ENCODE data around the gene ANKMY1.
"Not testable (repeated sequence)": the region's sequence is repeated elsewhere in the genome, so short reads cannot be mapped to it uniquely, and the experiment has no call there.

Gene ANKMY1

DNA sequence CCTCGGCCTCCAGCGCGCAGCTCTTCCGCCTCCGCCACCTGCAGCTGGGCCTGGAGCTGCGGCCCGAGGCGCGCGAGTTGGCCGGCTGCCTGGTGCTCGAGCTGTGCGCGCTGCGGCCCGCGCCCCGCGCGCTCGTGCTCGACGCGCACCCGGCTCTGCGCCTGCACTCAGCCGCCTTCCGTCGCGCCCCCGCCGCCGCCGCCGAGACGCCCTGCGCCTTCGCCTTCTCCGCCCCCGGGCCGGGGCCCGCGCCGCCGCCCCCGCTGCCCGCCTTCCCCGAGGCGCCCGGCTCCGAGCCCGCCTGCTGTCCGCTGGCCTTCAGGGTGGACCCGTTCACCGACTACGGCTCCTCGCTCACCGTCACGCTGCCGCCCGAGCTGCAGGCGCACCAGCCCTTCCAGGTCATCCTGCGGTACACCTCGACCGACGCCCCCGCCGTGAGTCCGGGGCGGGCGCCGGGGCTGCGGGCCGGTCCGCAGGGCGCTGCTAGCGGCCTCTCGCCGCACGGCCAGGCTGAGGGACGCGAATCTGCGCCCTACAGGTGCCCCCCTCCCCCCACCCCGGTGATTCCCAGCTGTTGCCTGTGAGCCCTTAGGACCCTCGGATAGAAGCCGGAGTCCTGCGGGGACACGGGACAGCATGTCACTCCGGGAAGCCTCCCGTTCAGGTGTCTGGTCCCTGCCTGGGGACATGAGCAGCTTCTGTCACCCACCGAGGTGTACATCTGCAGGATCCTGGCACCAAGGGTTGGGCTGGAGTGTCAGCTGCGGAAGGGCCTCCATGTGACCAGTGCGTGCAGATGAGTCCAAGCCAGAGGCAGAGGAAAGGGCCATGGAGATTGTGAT lies 11.1 kb upstream of the ANKMY1 start:
- DNase-seq (ENCODE audit: low spot score) (peak; percentile 41), FAIRE-seq (no peak)

DNA sequence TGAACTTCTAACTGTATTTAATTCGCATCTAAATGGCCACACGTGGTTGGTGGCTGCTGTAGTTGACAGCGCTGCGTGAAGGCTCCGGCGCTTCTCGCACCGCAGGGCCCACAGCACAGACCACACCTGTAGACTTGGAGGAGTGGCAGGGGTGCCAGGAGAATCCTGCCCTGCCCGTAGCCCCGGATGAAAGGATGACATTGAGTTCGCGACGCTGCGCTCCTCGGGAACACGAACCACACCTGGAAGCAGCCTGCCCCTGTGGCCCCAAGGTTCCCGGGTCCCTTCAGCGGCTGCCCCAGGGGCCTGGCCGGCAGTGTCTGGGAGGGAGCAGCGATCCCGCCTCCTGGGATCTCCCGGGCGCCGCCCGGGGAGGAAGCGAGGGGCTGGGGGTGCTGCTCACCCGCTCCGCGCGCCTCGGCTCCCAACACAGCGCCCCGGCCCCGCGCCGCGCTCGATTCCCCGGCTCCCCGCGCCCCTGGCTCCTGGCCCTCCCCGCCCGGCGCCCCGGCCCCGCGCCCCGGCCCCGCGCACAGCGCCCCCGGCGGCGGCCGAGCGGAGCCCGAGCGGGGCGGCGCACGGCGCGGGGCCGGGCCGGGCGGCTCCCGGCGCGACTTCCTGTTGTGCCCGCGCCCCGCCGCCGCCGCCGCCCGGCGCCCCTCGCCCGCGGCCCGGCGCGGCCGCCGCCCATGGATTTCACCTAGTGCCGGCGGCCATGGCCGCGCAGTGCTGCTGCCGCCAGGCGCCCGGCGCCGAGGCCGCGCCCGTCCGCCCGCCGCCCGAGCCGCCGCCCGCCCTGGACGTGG lies 10.3 kb upstream of the ANKMY1 start, which contains the start of gene RNPEPL1:
RNPEPL1 (plus strand) TSS at position 613 of the 806 bp plus-strand sequence; CDS start at position 716, 103 bp downstream.
- DNase-seq (ENCODE audit: low spot score) = no peak
- FAIRE-seq = no peak

DNA sequence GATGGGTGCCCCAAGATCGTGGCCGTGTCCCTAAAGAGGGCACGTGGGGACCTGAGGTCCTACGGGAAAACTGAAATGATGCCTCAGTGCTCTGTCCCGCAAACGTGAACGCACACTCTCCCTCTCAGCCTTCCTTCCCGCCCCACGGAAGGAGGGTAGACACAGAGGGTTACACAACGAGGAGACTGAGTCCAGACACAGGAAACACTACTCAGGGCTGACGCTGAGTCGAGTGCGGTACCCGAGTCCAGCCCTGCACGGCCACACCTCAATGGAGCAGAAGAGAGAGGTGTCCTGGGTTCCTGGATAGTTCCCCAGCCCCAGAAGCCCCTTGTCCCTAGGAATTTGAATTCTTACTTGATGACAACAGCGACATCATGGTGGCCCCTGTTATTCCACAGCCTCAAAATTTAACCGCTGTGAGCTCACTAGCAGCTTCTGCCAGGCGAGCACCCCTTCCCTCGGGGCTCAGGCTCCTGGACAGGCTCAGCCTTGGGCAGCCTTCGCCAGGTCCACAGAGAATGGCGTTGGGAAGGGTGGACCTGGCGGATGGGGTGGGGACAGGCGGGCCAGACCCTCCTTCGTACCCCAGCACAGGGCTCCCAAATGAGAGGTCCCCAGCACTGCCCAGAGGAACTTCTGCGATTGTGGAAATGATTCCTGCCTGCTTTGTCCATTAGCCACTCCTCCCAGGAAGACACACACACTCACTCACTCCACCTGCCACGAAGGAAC lies 9.5 kb upstream of the ANKMY1 start:
- FAIRE-seq = no peak
- peak; percentile 51 for DNase-seq (ENCODE audit: low spot score)

DNA sequence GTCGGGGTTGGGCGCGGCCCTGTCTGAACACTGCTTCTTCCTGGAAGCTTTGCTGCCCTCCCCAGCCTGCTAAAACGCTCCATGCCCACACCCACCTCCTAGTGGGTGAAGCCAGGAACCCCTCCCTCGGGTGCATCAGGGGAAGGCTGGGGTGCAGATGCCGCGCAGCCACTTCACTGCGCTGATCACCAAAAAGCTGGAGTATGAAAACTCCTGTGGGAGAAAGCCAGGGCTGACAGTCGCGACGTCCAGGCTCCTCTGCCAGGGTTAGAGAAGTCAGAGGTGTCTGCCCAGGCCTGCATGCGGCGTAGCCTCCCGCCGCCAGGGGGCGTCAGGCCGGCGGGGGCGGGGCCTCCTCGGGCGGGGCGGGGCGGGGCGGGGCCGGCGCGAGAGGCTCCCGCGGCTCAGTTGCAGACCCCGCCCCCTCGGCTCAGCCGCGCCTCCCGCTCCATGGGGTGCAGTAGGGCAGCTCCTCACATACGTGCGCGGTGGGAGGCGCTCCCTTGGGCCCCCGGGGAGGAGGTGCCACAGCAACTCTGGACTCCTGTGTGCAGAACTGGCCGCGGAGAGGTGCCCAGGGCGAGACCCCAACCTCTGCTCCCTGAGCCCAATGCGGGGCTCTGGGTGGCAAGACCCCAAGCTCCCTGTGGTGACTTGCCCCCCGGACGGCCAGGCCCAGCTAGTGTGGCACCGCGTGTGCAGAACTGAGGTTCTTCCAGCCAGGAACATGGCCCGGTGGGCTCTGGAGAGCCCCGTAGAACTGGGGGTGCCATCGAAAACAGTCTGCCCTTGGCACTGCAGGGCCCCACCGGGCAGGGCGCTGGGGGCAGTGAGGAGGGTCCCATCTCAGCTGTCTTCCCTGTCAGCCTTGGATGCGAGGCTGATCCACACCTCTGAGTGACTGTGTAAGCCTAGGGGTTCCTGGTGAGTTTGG lies 8.7 kb upstream of the ANKMY1 start:
- peak; percentile 83 for DNase-seq (ENCODE audit: low spot score)
- no peak for FAIRE-seq

DNA sequence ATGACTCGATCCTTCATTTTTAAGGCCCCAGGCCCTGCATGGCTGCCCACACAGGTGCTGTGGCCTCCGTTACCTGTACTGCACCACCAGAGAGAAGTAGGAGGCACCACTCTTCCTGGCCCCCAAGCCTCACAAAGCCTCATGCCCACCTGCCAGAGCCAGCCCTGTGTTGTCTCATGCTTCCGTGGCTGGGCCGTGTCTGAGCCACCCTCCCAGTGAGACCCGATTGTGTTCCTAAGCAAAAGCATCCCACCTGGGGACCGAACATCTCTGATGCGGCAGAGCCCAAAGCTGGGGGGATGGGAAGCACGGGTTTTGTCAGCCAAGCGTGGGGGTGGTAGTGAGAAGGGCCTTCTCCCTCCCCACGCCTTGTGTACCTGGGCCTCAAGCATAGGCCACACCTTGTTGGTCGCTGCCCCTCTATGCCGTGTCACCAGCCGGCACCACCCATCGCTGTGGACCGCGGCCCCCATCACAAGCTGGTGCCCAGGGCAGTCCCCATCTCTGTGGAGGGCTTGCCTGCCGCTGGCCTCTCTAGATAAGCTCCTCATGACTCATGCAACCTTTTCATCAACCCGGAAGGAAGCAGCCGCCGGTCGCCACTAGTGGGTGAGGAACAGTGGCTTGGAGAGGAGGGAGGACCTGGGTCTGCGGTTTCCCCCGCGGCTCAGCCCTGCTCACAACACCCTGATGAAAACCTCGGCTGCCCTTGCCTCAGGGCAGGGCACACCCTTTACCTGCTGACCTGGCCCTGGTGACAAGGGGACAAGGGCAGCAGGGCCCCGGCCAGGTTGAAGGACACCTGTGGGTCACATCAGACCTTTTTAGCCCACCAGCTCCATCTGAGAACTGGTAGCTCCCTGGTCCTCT lies 7.8 kb upstream of the ANKMY1 start:
- DNase-seq (ENCODE audit: low spot score) (peak; percentile 97), FAIRE-seq (peak; percentile 81)

GRCh38 chr2:240564561-240565332 lies 7.0 kb upstream of the ANKMY1 start:
- FAIRE-seq = no peak

GRCh38 chr2:240563951-240564560 lies 6.3 kb upstream of the ANKMY1 start:
- DNase-seq (ENCODE audit: low spot score) (no peak), FAIRE-seq (no peak)

More at GRCh38 chr2:240564561-240565332, 7.0 kb upstream of the ANKMY1 start:
- DNase-seq (ENCODE audit: low spot score) = peak; percentile 74

DNA sequence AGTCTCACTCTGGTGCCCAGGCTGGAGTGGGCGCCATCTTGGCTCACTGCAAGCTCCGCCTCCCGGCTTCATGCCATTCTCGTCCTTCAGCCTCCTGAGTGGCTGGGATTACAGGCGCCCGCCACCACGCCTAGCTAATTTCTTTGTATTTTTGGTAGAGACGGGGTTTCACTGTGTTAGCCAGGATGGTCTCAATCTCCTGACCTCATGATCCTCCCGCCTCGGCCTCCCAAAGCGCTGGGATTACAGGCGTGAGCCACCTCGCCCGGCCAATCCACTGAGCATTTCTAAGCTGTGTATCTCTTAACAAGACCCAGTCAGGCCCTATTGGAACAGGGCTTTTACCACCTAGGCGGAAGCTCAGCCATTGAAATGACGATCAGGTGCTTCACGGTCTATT lies 5.4 kb upstream of the ANKMY1 start:
- not testable (repeated sequence) for DNase-seq (ENCODE audit: low spot score); FAIRE-seq

DNA sequence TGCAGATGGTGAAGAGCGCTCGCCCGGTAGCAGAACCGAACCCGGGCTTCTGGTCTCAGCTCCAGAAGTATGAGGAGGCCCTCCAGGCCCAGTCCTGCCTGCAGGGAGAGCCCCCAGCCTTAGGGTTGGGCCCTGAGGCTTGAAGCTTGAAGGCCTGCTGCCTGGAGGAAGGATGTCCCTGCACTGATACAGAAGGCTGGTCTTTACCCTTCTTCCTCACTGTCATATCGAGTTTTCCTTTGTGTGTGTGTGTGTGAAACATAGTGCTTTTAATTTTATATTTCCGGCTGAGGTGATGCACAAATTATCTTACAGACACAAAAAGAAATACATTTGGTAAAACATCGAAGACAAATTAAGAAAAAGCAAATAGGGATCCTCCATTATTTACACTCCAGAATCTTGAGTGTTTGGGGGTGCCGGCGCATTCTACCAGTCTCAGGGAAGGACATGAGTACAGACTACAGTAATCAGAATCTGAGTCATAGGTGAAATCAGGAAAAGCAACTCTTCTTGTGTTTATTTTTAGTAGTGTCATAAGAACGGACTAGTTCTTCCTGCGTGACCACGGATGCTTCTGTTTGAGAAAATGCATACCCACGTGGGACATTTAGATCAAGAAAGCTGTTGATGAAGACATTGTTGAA lies 3.7 kb upstream of the ANKMY1 start:
- FAIRE-seq = no peak
- DNase-seq (ENCODE audit: low spot score) = peak; percentile 71

GRCh38 chr2:240560480-240561324 lies 2.9 kb upstream of the ANKMY1 start:
- FAIRE-seq = peak; percentile 62
- DNase-seq (ENCODE audit: low spot score) = peak; percentile 91

DNA sequence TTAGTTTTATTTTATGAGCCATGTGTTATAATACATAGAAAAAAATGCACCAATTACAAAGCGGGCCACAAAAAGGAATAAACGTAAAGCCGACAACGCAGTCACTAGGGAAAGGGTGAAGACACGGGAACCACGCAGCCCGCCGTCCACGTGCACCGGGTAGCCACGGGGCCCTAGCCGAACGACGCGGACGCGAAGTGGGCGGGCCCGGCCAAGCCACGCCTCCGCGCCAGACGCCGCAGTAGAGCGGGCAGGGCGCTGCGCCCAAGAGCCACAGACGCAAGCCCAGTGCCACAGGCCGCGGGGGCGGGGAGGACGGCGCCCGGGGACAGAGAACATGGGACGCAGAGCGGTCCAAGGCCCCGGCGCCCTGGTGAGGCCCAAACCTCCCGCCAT lies 2.3 kb upstream of the ANKMY1 start, which contains the start of gene DUSP28:
DUSP28 (plus strand) TSS at position 274 of the 396 bp plus-strand sequence. CDS start 328 bp downstream, outside the sequence.
- no peak for FAIRE-seq
- peak; percentile 77 for DNase-seq (ENCODE audit: low spot score)

- FAIRE-seq = no peak
- DNase-seq (ENCODE audit: low spot score) = no peak
Observed at GRCh38 chr2:240559286-240559685, 1.5 kb upstream of the ANKMY1 start.

DNA sequence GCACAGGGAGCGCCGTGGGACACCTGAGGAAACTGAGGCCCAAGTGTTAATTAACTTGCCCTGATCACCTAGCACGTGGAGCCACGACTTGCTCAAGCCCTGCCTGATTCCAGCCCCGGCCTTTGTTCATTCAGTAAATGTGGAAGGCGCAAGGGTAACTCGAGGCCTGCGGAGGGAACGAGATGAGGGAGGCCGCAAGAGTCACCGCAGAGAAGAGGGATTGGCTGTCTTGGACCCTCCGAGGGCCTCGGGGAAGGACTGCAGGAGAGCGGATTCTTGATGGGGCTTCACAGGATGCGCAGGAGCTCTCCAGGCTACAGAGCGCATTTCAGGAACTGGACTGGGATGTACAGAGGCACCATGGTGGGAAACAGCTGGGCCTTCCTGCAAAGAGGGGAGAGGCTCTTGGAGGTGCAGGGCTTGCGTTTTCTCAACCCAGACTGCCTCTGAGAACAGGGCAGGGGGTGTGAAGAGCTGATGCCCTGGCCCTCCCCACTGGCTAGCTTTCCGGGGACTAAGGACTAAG lies 511 bp upstream of the ANKMY1 start:
- FAIRE-seq (no peak), DNase-seq (ENCODE audit: low spot score) (no peak)

DNA sequence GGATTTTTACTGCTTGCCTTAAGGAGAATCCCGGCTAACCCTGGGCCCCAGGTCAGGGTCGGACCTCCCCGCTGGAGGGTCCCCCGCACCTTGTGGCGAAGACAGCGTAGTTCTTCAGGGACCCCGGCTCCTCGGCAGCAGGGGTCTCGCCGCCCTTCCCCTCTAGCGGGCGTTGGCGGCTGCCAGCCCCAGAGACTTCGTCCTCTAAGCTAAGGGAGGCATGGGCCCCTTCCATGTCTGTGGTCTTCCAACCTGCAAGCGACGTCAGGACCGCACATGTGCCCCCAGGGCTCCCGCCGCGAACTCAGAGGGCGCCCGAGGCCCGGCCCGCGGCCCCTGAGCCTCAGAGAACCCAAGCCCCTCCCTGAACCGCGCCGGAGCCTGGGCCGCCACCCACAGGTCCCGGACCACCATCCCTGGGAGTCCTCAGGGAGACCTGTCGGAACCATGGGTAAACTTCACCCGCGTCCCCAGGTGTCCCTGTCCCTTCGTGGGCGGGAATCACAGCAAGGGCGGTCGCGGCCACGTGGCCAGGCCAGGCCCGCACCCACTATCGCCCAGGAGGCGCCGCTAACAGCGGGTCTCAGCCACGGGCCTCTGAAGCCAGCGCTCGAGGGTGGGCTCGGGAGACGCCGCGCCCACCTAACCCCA lies 562 bp downstream of the ANKMY1 start:
- DNase-seq (ENCODE audit: low spot score) (no peak), FAIRE-seq (no peak)

- no peak for FAIRE-seq
- no peak for DNase-seq (ENCODE audit: low spot score)
Observed at GRCh38 chr2:240556553-240557100, 1.2 kb downstream of the ANKMY1 start.
